GM19463 (cell line): ENCODE data around the gene ZMIZ1.

Experiments used
- ATAC-seq: cut with Tn5 transposase; IDR thresholded peaks from one replicate; pipeline ENCODE4 v1.9.1; 2021; ENCODE audit warnings: mild to moderate bottlenecking, moderate library complexity; ENCODE audit not compliant: unreplicated experiment

ZMIZ1 gene

DNA sequence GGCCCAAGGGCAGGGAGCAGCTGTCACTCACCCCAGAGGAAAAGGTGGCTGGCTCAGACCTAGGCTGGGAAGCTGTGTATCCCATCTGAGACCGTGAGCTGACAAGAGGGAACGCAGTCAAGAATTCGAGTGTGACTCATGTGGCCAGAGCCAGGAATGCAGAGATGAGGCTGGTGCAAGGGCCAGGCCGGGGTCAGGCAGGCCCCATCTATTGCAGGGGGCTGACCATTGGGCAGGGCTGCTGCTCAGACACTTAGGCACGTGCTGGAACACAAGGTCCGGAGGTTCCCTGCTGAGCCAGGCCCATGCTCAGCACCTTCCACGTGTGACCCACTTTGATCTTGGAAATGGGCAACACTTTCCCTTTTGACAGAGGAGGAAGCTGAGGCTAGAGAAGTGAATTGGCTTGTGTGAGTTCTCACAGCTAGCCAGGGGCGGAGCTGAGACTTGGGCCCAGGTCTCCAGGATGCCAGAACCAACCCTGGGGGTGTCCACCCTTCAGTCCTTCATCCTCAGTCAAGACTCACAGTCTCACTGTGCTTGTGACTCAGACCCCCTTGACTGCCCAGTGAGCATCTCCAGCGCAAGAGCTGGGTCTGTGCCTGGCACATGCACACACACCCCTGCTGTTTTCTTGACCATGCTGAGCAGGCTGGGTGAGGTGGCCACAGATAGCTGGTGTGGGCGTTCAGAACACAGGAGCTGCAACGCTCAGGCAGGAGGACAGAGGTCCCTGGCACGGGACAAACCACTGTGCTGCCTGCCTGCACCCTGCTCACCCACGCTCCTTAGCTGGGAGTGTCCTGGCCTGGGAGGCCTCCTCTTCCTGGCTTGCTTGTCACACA lies 230.9 kb downstream of the ZMIZ1 start:
- no peak for ATAC-seq

- no peak for ATAC-seq
These were observed 231.9 kb downstream of the ZMIZ1 start for GRCh38 chr10:79300711-79301110.

DNA sequence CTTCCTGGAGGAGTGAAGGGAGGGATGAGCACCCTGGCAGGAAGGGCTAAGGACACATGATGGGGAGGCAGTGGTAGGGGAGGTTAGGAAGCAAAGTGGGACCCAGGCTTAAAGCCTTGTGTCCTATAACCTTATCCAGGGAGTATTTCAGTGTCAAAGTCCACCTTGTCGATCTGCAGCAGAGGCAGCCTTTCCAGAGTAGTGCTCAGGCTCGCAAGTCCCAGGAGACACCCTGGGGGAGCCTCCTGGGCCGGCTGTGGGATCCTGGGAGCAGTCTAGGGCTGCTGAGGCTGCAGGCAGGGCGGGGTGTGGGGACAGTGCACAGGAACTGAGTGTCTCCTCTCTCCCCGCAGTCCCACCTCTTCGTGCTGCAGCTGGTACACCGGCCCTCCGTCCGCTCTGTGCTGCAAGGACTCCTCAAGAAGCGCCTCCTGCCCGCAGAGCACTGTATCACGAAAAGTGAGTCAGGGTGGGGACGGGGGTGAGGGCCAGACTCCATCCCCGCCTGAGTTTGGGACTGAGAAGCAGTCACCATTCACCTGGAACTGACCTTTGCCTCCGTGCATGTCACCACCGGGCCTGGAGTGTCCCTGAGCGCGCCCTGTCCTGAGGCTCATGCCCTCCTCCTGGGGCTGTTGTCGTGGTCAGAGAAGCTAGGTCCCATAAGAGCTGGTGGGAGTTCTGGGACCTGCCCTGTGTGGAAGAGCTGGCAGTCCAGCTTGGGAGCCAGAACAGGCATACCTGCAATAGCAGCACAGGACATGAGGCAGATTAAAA lies 233.2 kb downstream of the ZMIZ1 start:
- ATAC-seq, result no peak

- no peak for ATAC-seq
These were observed 235.1 kb downstream of the ZMIZ1 start for GRCh38 chr10:79303631-79304478.

DNA sequence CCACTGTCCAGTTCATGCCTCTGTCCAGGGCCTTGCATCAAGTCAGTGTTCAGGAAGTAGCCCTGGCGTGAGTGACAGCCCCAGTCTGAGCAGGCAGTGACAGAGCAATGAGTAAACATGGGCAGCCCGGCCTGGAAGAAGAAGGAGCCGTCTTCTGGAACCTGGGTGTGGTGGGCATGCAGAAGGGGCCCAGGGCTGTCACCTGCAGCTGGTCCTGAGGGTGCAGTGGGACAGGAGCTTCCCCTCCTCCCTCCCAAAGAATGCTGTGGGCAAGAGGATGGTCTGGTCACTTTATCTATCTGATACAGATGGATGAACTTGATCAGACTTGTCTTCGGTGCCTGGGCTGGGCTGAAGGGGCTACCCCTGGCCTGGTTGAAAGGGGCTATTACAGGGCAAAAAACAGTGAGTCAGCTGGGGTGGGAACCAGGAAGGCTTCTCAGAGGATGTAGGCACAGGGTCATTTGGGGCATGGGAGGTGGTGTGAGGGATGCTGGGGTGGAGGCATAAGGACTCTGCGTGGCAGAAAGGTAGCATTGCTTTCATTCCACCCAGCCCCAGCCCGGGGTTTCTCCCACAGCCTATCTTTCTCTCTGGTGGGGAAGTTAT lies 235.8 kb downstream of the ZMIZ1 start:
- ATAC-seq, result no peak

- ATAC-seq, result no peak
These were observed 236.7 kb downstream of the ZMIZ1 start for GRCh38 chr10:79305515-79305914.

GRCh38 chr10:79305988-79306387 lies 237.2 kb downstream of the ZMIZ1 start:
- no peak for ATAC-seq

DNA sequence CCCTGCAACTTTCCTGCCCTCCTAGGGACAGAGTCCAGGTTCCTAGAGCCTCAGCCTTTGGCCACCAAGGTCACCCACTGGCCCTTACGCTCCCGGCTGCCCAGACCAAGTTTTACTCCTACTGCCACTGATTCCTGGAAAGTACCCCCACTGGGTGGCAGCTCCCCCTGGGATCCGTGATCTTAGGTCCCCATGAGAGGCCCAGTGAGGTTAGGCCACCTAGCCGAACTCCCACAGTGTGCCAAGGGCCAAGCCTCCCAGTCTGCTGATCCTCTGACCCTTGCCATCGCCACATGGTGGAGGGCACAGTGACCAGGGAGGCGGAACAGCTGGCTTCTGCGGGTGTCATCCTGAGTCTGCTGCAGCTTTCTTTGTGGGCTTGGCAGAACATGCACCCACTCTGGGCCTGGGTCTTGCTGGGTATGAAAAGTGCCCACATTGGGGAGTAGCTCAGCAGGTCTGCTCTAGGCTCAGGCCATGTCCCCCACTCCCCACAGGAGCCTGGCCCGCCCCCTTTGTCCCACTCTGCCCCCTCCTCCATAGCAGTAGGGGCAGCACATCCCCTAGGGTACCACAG lies 238.0 kb downstream of the ZMIZ1 start:
- ATAC-seq, result no peak

GRCh38 chr10:79308016-79308415 lies 239.2 kb downstream of the ZMIZ1 start:
- no peak for ATAC-seq

- no peak for ATAC-seq
These were observed 240.4 kb downstream of the ZMIZ1 start for GRCh38 chr10:79308969-79309665.

GRCh38 chr10:79310200-79310865 lies 241.6 kb downstream of the ZMIZ1 start:
- ATAC-seq, result no peak

DNA sequence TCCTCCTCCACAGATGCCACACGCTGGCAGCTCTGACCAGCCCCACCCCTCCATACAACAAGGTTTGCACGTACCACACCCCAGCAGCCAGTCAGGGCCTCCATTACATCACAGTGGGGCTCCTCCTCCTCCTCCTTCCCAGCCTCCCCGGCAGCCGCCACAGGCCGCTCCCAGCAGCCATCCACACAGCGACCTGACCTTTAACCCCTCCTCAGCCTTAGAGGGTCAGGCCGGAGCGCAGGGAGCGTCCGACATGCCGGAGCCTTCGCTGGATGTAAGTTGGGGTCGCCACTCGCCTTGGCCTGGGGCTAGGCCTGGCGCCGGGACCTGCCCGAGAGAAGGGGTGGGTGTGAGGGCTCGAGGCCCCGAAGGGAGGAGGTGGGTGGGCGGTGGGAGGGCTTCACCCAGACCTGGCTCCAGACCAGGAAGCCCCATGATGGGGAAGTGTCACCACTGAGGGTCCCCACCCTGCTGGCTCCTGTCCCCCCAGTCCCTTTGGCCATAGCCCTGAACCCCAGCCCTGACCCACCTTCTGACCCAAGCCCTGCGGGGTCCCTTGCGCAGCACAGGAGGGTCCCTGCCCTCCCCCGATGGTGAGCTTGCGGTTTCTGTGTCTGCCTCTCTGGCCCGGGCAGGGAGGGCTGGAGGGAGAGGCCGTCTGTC lies 242.3 kb downstream of the ZMIZ1 start:
- ATAC-seq, result no peak

DNA sequence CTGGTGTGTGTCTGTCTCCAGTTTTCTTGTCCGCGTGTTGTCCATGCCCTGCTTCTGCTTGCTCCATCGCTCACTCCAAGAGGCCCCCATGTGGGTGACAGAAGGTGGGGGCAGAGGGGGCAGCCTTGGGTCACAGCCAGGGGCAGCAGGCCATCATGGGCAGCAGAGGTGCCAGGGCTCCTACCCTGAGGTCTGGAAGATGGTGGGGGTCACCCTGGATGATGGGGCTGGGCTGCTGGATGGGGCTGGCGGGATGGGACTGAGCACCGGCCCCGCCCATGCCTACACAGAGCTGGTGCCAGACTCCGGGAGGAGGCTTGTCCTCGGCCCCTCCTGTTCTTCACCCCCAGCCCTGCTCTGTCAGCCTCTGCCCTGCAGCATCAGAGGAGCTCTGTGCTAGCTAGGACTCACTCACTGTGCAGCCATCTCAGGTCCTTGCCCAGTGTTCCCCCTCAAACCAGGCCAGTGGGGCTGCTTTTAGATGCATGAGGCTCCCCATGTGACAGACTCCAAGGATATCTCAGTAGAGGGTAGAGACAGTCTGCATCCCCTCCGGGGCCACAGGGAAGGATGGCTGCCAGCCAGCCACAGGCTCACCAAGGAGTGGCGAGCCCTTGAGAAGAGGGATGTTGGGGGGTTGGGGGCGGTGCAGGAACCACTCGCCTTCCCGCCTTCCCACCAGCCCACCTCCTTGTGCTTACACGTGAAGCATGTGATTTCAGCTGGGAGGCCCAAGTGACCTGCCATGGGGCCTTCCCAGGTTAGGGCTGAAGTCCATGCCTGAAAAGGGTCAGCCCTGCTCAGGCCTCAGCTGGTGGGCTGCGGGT lies 243.0 kb downstream of the ZMIZ1 start:
- ATAC-seq, result no peak

GRCh38 chr10:79312601-79313187 lies 243.9 kb downstream of the ZMIZ1 start:
- no peak for ATAC-seq

DNA sequence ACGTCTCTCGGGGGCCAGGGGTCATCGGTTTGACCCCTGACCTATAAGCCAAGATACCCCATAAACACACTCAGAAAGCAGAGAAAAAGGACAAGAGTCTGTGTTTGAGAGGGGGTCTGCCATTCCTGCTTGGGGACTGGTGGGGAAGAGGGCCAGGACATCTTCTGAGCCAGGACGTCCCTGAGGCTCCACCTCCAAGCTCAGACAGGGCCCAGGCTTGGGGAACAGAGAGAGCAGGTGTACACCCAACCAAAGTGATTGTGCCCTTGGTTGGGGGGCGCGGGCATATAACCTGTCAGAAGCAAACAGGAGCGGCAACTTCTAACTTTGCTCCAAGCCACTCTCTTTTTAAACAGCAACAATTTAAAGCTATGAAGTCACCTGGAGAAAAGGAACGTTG lies 244.6 kb downstream of the ZMIZ1 start:
- ATAC-seq, result no peak

- ATAC-seq, result no peak
These were observed 245.2 kb downstream of the ZMIZ1 start for GRCh38 chr10:79313911-79314439.
